ENCODE results near the gene ERCC3. TPM values are rescaled to one million over a fixed set of nuclear protein-coding genes. Genes with fewer than 3 reads are reported as not detected.

Gene ERCC3
- polyA plus RNA-seq, 1 of the 3 experiments (the other 2 are of a cell fraction) = 84.8 TPM

DNA sequence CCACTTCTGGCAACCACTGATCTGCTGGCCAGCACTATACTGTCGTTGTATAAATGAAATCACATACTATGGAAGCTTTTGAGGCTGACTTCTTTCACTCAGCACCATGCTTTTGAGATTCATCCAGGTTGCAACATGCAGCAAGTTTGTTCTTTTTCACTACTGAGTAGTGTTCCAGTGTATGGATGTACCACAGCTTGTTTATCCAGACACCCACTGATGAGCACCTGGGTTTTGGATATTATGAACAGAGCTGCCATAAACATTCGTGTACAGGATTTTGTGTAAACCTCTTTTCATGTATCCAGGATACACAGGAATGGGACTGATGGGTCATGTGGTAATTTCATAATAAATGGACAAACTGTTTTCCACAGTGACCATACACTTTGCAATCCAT, 10.7 kb downstream of the ERCC3 start:
- Histone ChIP-seq H3K4me2 (no peak overlapping the region), H3F3A (replicated peaks; ENCODE audit: insufficient read depth) (no peaks in the 10 kb centered on the region), H3K36me3 (replicated peaks in 1 of 2; ENCODE audit: control insufficient read depth in 1 of 2, insufficient read depth in 2 of 2, low read length in 1 of 2) (peaks cover 76 to 83% of the 10 kb centered on the region in 2 experiments), H4K20me1 (ENCODE audit: insufficient read depth) (0 out of 2 replicates have a peak, but pooled peaks cover 8% of the 10 kb centered on the region), H3K4me3 (ENCODE audit: low read depth in 2 of 2, low read length in 1 of 2) (no peak overlapping the region; a peak in 1 of 4 replicates), H2AFZ (ENCODE audit: low read depth) (no peak overlapping the region), H3K27ac (ENCODE audit: low read depth in 2 of 2, low read length in 1 of 2) (no peak overlapping the region), H3K9me2 (no peaks in the 10 kb centered on the region), H3K9me3 (no peaks in the 10 kb centered on the region), H3K27me3 (ENCODE audit: insufficient read depth) (no peaks in the 10 kb centered on the region), H3K79me2 (ENCODE audit: insufficient read depth) (peaks cover 46% of the 10 kb centered on the region), H3K9ac (no peak overlapping the region), H3K4me1 (ENCODE audit: control insufficient read depth in 1 of 2, insufficient read depth in 2 of 2, low read depth in 1 of 2, low read length in 1 of 2) (no peaks in the 10 kb centered on the region)
- POLR2A ChIA-PET = no interaction called here
- CTCF ChIA-PET = no interaction called here
- no peak for DNase-seq
- no peak for TF ChIP-seq RFX5 (IDR thresholded peaks at IDR 0.05; ENCODE audit: low read length)
- no peak for TF ChIP-seq TCF12 (IDR thresholded peaks at IDR 0.05)
- 100% methylated on average over 2 of the region's 2 CpGs for WGBS (ENCODE audit: low lambda C conversion rate)

DNA sequence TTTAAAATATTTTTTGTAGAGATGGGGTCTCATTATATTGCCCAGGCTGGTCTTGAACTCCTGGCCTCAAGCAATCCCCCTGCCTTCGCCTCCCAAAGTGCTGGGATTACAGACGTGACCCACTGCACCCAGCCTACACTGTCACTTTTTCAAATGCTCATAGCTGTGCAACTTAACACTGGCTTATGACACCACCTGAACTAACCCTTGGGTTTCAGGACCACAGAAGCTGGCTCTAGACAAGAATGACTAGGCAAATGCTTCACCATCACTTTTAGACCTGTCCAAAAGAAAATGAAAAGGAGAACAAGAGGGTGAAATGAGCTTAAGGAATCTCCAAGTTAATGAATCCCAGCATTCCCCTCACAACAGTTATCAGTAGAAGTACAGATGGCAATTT, 13.3 kb downstream of the ERCC3 start:
- H3K27ac ChIP-seq (ENCODE audit: low read depth in 2 of 2, low read length in 1 of 2) = no peak overlapping the region
- H3K9ac ChIP-seq = no peak overlapping the region
- no peak overlapping the region for H3K4me3 ChIP-seq (ENCODE audit: low read depth in 2 of 2, low read length in 1 of 2)
- H2AFZ ChIP-seq (ENCODE audit: low read depth) = no peak overlapping the region
- no peaks in the 10 kb centered on the region for H3F3A ChIP-seq (replicated peaks; ENCODE audit: insufficient read depth)
- peaks cover 61 to 78% of the 10 kb centered on the region in 2 experiments for H3K36me3 ChIP-seq (replicated peaks in 1 of 2; ENCODE audit: control insufficient read depth in 1 of 2, insufficient read depth in 2 of 2, low read length in 1 of 2)
- no peaks in the 10 kb centered on the region for H3K9me2 ChIP-seq
- H3K4me1 ChIP-seq (ENCODE audit: control insufficient read depth in 1 of 2, insufficient read depth in 2 of 2, low read depth in 1 of 2, low read length in 1 of 2) = no peaks in the 10 kb centered on the region
- H3K9me3 ChIP-seq = no peaks in the 10 kb centered on the region
- H3K79me2 ChIP-seq (ENCODE audit: insufficient read depth) = peaks cover 46% of the 10 kb centered on the region
- ChIA-PET CTCF (interaction anchor here (1.0 to 1.4 kb wide), 2 partner anchors 9 to 10 kb away, joined by 3 read pairs; no protein-coding TSS in a partner anchor), POLR2A (interaction anchor here (1.0 kb wide), 1 partner anchor 13 kb away, joined by 6 read pairs; the partner anchor contains the start of gene ERCC3)
- WGBS (ENCODE audit: low lambda C conversion rate) = 100% methylated on average over 2 of the region's 2 CpGs
- DNase-seq = no peak
- H3K4me2 ChIP-seq = no peak overlapping the region
- no peaks in the 10 kb centered on the region for H3K27me3 ChIP-seq (ENCODE audit: insufficient read depth)
- H4K20me1 ChIP-seq (ENCODE audit: insufficient read depth) = 0 out of 2 replicates have a peak, but pooled peaks cover 8% of the 10 kb centered on the region
- TF ChIP-seq, protein P1, sequence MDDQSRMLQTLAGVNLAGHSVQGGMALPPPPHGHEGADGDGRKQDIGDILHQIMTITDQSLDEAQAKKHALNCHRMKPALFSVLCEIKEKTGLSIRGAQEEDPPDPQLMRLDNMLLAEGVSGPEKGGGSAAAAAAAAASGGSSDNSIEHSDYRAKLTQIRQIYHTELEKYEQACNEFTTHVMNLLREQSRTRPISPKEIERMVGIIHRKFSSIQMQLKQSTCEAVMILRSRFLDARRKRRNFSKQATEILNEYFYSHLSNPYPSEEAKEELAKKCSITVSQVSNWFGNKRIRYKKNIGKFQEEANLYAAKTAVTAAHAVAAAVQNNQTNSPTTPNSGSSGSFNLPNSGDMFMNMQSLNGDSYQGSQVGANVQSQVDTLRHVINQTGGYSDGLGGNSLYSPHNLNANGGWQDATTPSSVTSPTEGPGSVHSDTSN (IDR thresholded peaks at IDR 0.05) = no peak
- TF ChIP-seq YY1 (IDR thresholded peaks at IDR 0.05; ENCODE audit: low read depth) = no peak
- TF ChIP-seq EP300 (IDR thresholded peaks at IDR 0.05; ENCODE audit: borderline replicate concordance in 1 of 2, low read depth in 1 of 2, low read length in 1 of 2) = no peak
- no peak for TF ChIP-seq TCF12 (IDR thresholded peaks at IDR 0.05)
- TF ChIP-seq MEF2A (IDR thresholded peaks at IDR 0.05; ENCODE audit: borderline replicate concordance, low read depth) = no peak
- no peak for TF ChIP-seq SIN3A (IDR thresholded peaks at IDR 0.05; ENCODE audit: borderline replicate concordance, low read depth, low read length)
- no peak for TF ChIP-seq RXRA (IDR thresholded peaks at IDR 0.05; ENCODE audit: borderline replicate concordance, low read depth)
- TF ChIP-seq, protein P2, sequence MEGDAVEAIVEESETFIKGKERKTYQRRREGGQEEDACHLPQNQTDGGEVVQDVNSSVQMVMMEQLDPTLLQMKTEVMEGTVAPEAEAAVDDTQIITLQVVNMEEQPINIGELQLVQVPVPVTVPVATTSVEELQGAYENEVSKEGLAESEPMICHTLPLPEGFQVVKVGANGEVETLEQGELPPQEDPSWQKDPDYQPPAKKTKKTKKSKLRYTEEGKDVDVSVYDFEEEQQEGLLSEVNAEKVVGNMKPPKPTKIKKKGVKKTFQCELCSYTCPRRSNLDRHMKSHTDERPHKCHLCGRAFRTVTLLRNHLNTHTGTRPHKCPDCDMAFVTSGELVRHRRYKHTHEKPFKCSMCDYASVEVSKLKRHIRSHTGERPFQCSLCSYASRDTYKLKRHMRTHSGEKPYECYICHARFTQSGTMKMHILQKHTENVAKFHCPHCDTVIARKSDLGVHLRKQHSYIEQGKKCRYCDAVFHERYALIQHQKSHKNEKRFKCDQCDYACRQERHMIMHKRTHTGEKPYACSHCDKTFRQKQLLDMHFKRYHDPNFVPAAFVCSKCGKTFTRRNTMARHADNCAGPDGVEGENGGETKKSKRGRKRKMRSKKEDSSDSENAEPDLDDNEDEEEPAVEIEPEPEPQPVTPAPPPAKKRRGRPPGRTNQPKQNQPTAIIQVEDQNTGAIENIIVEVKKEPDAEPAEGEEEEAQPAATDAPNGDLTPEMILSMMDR (IDR thresholded peaks at IDR 0.05) = no peak
- no peak for TF ChIP-seq MXI1 (IDR thresholded peaks at IDR 0.05; ENCODE audit: low read depth, low read length)
- no peak for TF ChIP-seq POLR2AphosphoS5 (IDR thresholded peaks at IDR 0.05; ENCODE audit: low read depth, low read length)
- no peak for TF ChIP-seq GABPA (IDR thresholded peaks at IDR 0.05; ENCODE audit: low read depth)
- no peak for TF ChIP-seq FOSL2 (IDR thresholded peaks at IDR 0.05; ENCODE audit: borderline replicate concordance, low read depth)
- TF ChIP-seq, protein P3, sequence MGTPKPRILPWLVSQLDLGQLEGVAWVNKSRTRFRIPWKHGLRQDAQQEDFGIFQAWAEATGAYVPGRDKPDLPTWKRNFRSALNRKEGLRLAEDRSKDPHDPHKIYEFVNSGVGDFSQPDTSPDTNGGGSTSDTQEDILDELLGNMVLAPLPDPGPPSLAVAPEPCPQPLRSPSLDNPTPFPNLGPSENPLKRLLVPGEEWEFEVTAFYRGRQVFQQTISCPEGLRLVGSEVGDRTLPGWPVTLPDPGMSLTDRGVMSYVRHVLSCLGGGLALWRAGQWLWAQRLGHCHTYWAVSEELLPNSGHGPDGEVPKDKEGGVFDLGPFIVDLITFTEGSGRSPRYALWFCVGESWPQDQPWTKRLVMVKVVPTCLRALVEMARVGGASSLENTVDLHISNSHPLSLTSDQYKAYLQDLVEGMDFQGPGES (IDR thresholded peaks at IDR 0.05; ENCODE audit: low read depth, low read length) = no peak
- no peak for TF ChIP-seq GATA2 (CRISPR knock-in tag; IDR thresholded peaks at IDR 0.05)
- TF ChIP-seq FOXJ3 (CRISPR knock-in tag; IDR thresholded peaks at IDR 0.05) = no peak
- no peak for TF ChIP-seq EZH2phosphoT487 (IDR thresholded peaks at IDR 0.05; ENCODE audit: borderline replicate concordance, low read depth)
- TF ChIP-seq CHD2 (IDR thresholded peaks at IDR 0.05; ENCODE audit: low read length, partially characterized antibody) = no peak
- TF ChIP-seq RAD21 (IDR thresholded peaks at IDR 0.05; ENCODE audit: low read length) = no peak
- TF ChIP-seq, protein P4, sequence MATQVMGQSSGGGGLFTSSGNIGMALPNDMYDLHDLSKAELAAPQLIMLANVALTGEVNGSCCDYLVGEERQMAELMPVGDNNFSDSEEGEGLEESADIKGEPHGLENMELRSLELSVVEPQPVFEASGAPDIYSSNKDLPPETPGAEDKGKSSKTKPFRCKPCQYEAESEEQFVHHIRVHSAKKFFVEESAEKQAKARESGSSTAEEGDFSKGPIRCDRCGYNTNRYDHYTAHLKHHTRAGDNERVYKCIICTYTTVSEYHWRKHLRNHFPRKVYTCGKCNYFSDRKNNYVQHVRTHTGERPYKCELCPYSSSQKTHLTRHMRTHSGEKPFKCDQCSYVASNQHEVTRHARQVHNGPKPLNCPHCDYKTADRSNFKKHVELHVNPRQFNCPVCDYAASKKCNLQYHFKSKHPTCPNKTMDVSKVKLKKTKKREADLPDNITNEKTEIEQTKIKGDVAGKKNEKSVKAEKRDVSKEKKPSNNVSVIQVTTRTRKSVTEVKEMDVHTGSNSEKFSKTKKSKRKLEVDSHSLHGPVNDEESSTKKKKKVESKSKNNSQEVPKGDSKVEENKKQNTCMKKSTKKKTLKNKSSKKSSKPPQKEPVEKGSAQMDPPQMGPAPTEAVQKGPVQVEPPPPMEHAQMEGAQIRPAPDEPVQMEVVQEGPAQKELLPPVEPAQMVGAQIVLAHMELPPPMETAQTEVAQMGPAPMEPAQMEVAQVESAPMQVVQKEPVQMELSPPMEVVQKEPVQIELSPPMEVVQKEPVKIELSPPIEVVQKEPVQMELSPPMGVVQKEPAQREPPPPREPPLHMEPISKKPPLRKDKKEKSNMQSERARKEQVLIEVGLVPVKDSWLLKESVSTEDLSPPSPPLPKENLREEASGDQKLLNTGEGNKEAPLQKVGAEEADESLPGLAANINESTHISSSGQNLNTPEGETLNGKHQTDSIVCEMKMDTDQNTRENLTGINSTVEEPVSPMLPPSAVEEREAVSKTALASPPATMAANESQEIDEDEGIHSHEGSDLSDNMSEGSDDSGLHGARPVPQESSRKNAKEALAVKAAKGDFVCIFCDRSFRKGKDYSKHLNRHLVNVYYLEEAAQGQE (IDR thresholded peaks at IDR 0.05; ENCODE audit: low read depth, low read length) = no peak
